GM18870 (cell line): ENCODE data around the gene CABP7.

Experiments
- ATAC-seq: cut with Tn5 transposase; IDR thresholded peaks from one replicate; pipeline ENCODE4 v1.9.1; 2021; ENCODE audit warnings: moderate library complexity; ENCODE audit not compliant: unreplicated experiment

The CABP7 gene

DNA sequence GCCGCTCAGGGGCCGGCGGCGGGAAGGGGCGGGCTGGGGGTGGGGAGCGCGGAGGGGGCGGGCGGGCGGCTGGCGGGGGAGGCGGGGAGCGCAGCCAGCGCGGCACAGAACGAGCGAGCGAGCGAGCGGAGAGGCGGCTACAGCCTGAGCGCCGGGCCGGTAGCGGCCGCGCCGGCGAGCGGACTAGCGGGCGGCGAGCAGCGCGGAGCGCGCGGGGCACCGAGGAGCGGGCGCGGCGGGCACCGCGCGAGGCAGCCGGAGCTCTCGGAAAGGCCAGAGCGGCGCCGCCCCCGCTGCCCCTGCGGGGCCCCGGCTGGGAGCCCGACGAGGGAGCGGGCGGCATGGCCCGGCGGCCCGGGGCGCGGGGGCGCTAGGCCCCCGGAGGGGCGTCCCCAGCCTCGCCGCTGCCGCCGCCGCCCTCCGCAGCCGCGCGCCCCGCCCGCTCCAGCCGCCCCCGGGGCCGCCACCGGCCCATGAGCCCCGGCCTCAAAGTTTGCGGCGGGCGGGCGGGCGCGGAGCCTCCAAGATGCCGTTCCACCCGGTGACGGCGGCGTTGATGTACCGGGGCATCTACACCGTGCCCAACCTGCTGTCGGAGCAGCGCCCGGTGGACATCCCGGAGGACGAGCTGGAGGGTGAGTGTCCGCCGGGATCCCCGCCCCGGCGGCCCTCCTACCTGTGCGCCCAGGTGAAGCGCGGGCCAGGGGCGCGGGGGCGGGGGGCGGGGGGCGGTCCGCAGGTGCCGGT, at the start of gene CABP7:
Gene CABP7 (plus strand): TSS at position 105 of the 747 bp plus-strand sequence. CDS start 422 bp downstream, at position 527.
- no peak for ATAC-seq

DNA sequence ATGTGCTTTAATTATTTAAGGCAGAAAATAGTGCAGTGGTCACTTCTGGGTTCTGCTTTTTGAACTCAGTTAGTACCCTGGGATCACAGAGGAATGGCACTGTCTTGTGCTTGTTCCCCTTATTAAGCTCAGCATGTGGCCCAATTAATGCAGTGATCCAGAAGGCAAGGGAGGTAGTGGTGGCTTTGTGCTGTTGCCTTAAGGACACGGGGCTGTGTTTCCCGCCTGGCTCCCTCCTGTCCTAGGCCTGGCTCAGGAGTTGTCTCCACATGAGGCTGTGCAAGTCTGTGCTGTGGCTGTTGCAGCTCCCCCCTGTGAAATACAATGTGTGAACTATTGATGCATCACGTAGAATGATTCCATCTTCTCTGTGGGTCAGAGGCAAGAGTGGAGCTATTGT, 49.2 kb upstream of the CABP7 start:
- no peak for ATAC-seq

GRCh38 chr22:29673361-29674066, 46.3 kb upstream of the CABP7 start:
- ATAC-seq = no peak

GRCh38 chr22:29674121-29674520, 45.7 kb upstream of the CABP7 start:
- no peak for ATAC-seq

DNA sequence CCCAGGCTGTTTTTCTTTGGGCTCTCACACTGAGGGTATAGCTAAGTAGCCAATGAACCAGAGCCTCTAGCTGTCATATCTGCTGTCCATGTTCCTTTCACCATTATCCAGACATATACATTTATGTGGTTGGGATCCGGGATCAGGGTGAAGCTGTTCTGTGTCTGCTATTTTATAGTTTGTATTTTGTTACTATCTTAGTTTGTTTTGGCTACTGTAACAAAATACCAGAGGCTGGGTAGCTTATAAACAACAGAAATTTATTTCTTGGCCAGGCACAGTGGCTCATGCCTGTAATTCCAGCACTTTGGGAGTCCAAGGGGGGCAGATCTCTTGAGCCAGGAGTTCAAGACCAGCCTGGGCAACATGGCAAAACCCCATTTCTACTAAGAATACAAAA, 40.5 kb upstream of the CABP7 start:
- ATAC-seq = no peak

- ATAC-seq = no peak
Measured at GRCh38 chr22:29683536-29683935, 36.3 kb upstream of the CABP7 start.

- no peak for ATAC-seq
Measured at GRCh38 chr22:29684244-29684643, 35.6 kb upstream of the CABP7 start.

DNA sequence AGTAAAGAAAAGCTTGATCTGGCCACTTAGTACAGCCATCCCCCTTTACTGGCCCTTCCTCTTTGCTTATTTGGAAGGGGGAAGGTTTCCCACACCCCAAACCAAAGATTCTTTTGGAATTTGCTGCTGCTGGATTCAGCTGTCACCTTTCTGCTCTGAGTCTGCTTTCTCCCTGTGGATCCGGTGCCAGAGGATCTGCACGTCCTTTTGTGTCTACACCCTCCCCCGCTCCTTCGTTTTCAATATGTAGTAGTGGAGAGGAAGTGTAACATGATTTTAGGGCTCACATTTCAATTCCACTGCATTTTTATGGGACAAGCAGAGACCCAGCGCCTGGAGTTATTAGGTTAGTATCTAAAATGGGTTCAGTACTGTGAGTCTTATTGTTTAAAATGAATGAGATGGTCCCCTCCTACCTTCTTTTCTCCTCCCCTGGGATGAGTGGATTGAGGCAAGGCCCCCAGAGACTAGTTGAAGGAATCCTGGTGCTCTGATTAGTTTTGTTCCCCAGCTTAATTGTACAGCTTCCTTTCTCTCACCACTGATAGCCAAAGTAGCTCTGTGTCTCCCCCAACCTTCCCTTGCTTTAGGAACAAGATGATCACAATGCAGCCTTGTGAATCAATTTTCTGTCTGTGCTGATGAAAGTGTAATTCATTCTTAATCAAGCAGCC, 30.5 kb upstream of the CABP7 start:
- no peak for ATAC-seq

DNA sequence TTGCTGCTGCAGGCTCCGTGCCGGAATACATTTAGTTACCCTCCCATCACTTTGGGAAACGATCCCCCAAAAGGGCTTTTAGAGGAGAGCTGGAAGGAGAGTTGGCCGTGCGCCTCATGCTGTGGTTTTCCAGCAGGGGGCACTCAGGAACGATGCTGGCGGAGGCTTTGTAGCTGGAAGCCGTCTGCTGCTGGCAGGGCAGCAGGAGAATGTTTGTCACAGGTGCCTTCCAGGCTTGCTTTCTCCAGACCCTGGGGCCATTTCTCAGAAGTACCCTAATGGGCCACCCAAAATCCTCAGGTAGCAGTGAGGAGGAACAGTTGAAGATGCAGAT, 30.0 kb upstream of the CABP7 start:
- no peak for ATAC-seq

DNA sequence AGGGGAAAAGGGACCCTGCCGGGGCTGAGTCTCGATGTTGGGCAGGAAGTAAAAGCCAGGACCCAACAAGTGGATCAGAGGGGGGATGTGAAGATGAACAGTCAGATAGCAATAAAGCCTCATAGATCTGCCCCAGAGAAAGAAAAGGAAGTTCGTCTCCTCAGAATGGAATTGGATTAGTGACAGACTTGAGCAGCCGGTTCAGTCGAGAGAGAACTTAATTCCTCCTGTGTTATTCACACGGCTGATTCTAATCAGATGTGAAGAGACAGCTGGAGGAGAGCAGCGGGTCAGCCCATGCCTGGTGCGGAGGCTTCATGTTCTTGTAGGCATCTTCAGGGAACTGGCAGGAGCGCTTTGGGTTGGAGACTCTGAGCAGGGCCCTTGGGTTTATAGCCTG, 29.3 kb upstream of the CABP7 start:
- ATAC-seq = no peak

GRCh38 chr22:29691636-29692326, 28.0 kb upstream of the CABP7 start:
- ATAC-seq = no peak

DNA sequence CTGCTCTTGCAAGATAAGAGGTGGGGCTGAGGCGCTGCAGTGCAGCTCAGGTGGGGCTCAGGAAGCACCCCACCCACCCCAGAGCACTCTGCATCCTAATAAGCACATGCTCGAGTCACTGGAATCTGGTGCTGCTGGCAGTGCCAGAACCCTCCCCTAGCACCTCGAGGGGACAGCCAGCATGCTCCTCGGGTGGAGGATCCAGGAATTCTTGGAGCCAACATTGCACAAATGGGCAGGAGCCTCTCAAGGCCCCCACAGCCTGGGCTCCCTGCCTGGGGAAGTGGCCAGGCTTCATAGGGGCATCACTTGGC, 27.5 kb upstream of the CABP7 start:
- ATAC-seq = no peak

- ATAC-seq = no peak
Measured at GRCh38 chr22:29693161-29693560, 26.6 kb upstream of the CABP7 start.

DNA sequence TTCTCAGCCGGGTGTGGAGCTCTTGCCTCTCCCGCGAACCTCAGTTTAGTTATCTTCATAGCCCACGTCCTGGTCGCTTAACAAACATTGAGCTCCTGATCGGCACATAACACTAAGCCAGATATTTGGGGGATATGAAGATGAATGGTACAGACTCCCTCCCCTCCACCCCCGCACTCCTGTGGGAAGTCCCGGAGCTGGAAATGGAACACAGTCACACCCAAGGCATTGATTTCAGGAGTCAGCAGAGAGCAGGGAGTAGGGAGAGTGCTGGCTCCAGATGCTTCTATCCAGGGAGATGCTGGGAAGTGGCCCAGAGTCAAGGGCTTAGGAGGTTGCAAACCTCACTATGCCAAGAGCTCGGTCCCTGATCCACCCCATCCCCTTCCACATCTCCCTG, 26.1 kb upstream of the CABP7 start:
- no peak for ATAC-seq

DNA sequence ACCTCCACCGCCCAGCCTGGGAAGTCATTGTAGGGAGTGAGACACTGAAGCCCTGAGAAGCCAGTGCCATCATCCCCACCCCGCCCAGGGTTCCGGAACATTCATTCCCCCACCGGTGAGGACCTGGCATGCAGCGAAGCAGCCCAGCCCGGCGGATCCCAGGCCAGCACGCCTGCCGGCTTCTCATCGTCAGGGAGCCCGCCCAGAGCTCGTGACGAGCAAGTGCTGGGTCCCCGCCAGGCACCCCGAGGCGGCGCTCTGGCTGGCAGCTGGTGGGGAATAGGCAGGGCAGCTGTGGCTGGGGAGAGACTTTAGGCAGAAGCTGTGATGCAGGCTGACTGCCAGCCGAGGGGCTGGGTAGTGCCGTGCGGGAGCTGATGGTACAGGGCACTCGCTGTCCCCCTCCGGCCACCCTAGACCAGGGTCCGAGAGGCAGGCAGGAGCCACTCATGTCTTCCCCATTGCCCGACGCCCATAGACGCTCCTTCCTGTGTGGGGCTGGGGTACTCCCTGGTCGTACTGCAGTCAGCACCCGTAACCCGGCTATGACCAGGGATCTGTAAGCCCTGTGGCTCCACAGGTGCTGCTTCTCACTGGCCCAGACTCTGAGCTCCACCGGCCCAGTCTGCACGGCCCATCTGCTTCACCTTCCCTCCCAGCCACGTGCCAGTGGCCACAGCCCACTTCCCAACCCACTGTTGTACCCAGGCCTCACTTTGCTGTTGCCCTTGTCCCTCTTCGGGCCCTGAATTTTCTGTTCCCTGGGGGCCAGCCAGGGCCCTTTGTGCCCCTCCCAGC, 24.5 kb upstream of the CABP7 start:
- no peak for ATAC-seq

DNA sequence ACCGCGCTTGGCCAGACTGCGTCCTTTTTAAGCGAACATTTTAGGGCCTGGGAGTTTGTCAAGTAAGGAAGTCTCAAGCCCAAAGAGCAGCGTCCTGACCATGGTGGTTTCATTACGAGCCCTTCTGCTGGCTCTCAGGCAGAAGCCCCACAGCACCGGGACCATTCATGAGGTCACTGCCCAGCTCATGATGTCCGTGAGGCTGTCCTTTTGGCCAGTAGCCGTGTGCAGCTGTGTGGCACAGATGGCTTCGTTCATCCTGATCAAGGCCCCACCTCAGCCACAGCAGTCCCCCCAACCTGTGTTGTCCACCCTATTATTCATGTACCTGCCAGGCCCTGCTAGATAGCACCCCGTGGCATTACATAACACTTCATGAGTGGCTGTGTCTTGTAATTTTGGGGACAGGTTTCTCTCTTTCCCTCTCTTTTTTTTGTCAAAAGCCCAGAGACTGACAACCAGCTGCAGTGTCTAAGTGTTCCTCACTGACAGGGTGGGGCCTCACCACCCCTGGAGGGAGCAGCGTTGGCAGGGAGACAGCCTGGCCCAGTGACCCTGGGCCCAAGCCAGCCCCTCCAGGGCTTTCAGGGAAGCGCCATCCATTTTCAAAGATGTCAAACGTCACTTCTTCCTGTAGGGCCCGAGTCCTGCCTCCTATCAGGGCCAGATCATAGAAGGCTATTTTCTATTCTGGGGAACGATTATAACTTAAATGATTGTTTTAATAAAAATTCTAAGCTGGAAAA, 21.8 kb upstream of the CABP7 start:
- ATAC-seq = no peak

- no peak for ATAC-seq
Measured at GRCh38 chr22:29700206-29700899, 19.4 kb upstream of the CABP7 start.

DNA sequence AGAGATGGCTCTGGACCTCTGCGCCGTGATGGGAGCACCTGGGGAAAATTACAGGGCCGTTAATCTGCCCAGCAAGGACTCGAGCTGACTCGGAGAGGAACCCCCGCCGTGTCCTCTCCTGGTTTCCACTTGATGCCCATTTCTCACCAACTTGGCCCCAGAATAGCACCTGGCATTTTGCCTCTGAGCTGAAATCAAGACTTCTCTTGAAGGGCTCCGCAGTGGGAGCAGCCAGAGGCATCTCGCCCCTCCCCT, 19.0 kb upstream of the CABP7 start:
- no peak for ATAC-seq

- ATAC-seq = no peak
Measured at GRCh38 chr22:29701155-29701999, 18.4 kb upstream of the CABP7 start.
